ENCODE results near the gene TGFBRAP1.
"Not testable (repeated sequence)": the region's sequence is repeated elsewhere in the genome, so short reads cannot be mapped to it uniquely, and the experiment has no call there.

Gene TGFBRAP1

GRCh38 chr2:105269426-105269825 is 60.1 kb downstream of the TGFBRAP1 start:
- DNase-seq = no peak

GRCh38 chr2:105262651-105263091 is 66.9 kb downstream of the TGFBRAP1 start:
- no peak for DNase-seq

- DNase-seq = no peak
Measured at GRCh38 chr2:105261061-105261460, 68.5 kb downstream of the TGFBRAP1 start.

GRCh38 chr2:105258835-105259350 is 70.6 kb downstream of the TGFBRAP1 start:
- DNase-seq = no peak

- no peak for DNase-seq
Measured at GRCh38 chr2:105257981-105258380, 71.6 kb downstream of the TGFBRAP1 start.

- DNase-seq = no peak
Measured at GRCh38 chr2:105256431-105257047, 73.0 kb downstream of the TGFBRAP1 start.

- DNase-seq = no peak
Measured at GRCh38 chr2:105255979-105256378, 73.6 kb downstream of the TGFBRAP1 start.

GRCh38 chr2:105254531-105255210 is 74.9 kb downstream of the TGFBRAP1 start:
- DNase-seq = no peak

- no peak for DNase-seq
Measured at GRCh38 chr2:105252271-105252670, 77.3 kb downstream of the TGFBRAP1 start.

- DNase-seq = not testable (repeated sequence)
Measured at GRCh38 chr2:105251016-105251648, 78.4 kb downstream of the TGFBRAP1 start.

- DNase-seq = no peak
Measured at GRCh38 chr2:105249891-105250290, 79.6 kb downstream of the TGFBRAP1 start.

- DNase-seq = no peak
Measured at GRCh38 chr2:105249181-105249580, 80.4 kb downstream of the TGFBRAP1 start.

- no peak for DNase-seq
Measured at GRCh38 chr2:105248316-105249070, 81.0 kb downstream of the TGFBRAP1 start.

- DNase-seq = no peak
Measured at GRCh38 chr2:105244451-105244850, 85.1 kb downstream of the TGFBRAP1 start.

GRCh38 chr2:105243961-105244360 is 85.6 kb downstream of the TGFBRAP1 start:
- DNase-seq = no peak

GRCh38 chr2:105242286-105242993 is 87.1 kb downstream of the TGFBRAP1 start:
- DNase-seq = no peak

GRCh38 chr2:105241443-105241842 is 88.1 kb downstream of the TGFBRAP1 start, which contains the start of gene GPR45:
Gene GPR45 (plus strand): TSS chr2:105241743. CDS start chr2:105241859, 116 bp downstream.
- no peak for DNase-seq

- DNase-seq = no peak
Measured at GRCh38 chr2:105239924-105240323, 89.6 kb downstream of the TGFBRAP1 start.

- DNase-seq = no peak
Measured at GRCh38 chr2:105238664-105239240, 90.8 kb downstream of the TGFBRAP1 start.

- DNase-seq = no peak
Measured at GRCh38 chr2:105237045-105237765, 92.3 kb downstream of the TGFBRAP1 start.

- no peak for DNase-seq
Measured at GRCh38 chr2:105236060-105236424, 93.5 kb downstream of the TGFBRAP1 start.

All from CD4-positive, alpha-beta T cell treated with Interleukin-4 for 4 hours (primary cell).